ENCODE measurements around the gene ROBO1.

DNA sequence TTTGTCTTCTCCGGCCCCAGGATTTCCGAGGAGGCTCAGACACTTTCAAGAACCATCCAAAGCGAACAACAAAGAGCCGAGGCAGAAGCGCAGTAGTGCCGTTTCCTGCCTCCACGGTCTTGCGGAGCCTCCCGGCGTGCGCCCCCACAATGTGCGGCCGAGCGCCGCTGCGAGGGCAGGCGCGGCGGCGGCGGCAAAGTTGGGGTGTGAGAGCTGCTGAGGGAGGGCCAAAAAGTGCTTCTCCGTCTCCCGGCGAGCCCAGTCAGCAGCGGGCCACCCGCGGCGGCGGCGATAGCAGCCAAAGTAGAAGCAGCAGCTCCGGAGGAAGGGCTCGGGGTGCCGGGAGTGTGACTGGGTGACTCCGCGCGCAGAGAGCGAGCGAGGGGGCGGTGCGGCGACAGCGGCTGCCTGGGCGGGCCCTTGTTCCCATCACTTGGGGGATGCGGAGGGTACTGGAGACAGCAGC lies 749.1 kb downstream of the ROBO1 start:
- TF ChIP-seq TAF1 (IDR thresholded peaks at IDR 0.05; ENCODE audit: borderline replicate concordance, low read depth, low read length): no peak
- TF ChIP-seq POLR2A (IDR thresholded peaks at IDR 0.05; ENCODE audit: low read depth, low read length): no peak
- TF ChIP-seq POLR2AphosphoS5 (IDR thresholded peaks at IDR 0.05; ENCODE audit: low read depth, low read length): no peak

Measured in GM12892 (cell line).